ENCODE results near the gene NTSR1. TPM values are rescaled to one million over a fixed set of nuclear protein-coding genes. Genes with fewer than 3 reads are reported as not detected.

Gene NTSR1
- total RNA-seq, 1 experiment from 2014 or later = 15.9 TPM

- ChIA-PET CTCF (interaction anchor here (0.5 kb wide), 1 partner anchor 12 kb away, joined by 3 read pairs; no protein-coding TSS in a partner anchor), POLR2A (ENCODE audit: low non-redundant PET) (no interaction called here)
- Histone ChIP-seq H3K4me3 (ENCODE audit: low read depth, low read length, poor library complexity, severe bottlenecking) (no peak overlapping the region), H3K4me1 (ENCODE audit: insufficient read depth, low read length, poor library complexity, severe bottlenecking) (peaks cover 40% of the 10 kb centered on the region), H3K27me3 (replicated peaks; ENCODE audit: insufficient read depth, low read depth, low read length, poor library complexity) (no peaks in the 10 kb centered on the region), H3K27ac (ENCODE audit: low read depth, low read length, poor library complexity, severe bottlenecking) (peak overlapping the region; percentile 10), H3K9me3 (ENCODE audit: low read depth, low read length, poor library complexity, severe bottlenecking) (no peaks in the 10 kb centered on the region), H3K36me3 (ENCODE audit: insufficient read depth, low read length, poor library complexity, severe bottlenecking) (peaks cover 12% of the 10 kb centered on the region)
- intact Hi-C loops (cut with micrococcal nuclease; ENCODE audit: unreplicated experiment) = no loop called here
- no peak for TF ChIP-seq CTCF (conservative IDR thresholded peaks at IDR 0.05; ENCODE audit: low read depth, low read length)
- TF ChIP-seq EZH2 (IDR thresholded peaks at IDR 0.05; ENCODE audit: borderline replicate concordance, low read depth, low read length, poor library complexity, severe bottlenecking) = no peak
- BruUV-seq (replicated peaks) = no TSS peak
- DNase-seq (ENCODE audit: low spot score) = no peak
These were observed 54.8 kb downstream of the NTSR1 start for GRCh38 chr20:62763404-62763803.

- no TSS peak for BruUV-seq (replicated peaks)
- CTCF ChIA-PET = interaction anchor here (0.6 kb wide), 1 partner anchor 22 kb away, joined by 7 read pairs; no protein-coding TSS in a partner anchor
- Histone ChIP-seq H3K9me3 (ENCODE audit: low read depth, low read length, poor library complexity, severe bottlenecking) (no peaks in the 10 kb centered on the region), H3K4me3 (ENCODE audit: low read depth, low read length, poor library complexity, severe bottlenecking) (no peak overlapping the region), H3K27me3 (replicated peaks; ENCODE audit: insufficient read depth, low read depth, low read length, poor library complexity) (no peaks in the 10 kb centered on the region), H3K36me3 (ENCODE audit: insufficient read depth, low read length, poor library complexity, severe bottlenecking) (peaks cover 12% of the 10 kb centered on the region), H3K27ac (ENCODE audit: low read depth, low read length, poor library complexity, severe bottlenecking) (no peak overlapping the region), H3K4me1 (ENCODE audit: insufficient read depth, low read length, poor library complexity, severe bottlenecking) (peaks cover 50% of the 10 kb centered on the region)
- intact Hi-C loops (cut with micrococcal nuclease; ENCODE audit: unreplicated experiment) = no loop called here
- no peak for TF ChIP-seq EZH2 (IDR thresholded peaks at IDR 0.05; ENCODE audit: borderline replicate concordance, low read depth, low read length, poor library complexity, severe bottlenecking)
- TF ChIP-seq CTCF (conservative IDR thresholded peaks at IDR 0.05; ENCODE audit: low read depth, low read length) = no peak
- POLR2A ChIA-PET (ENCODE audit: low non-redundant PET) = no interaction called here
- no peak for DNase-seq (ENCODE audit: low spot score)
These were observed 55.7 kb downstream of the NTSR1 start for GRCh38 chr20:62764156-62764935.

GRCh38 chr20:62765021-62765420 lies 56.4 kb downstream of the NTSR1 start:
- Histone ChIP-seq H3K9me3 (ENCODE audit: low read depth, low read length, poor library complexity, severe bottlenecking) (no peaks in the 10 kb centered on the region), H3K27ac (ENCODE audit: low read depth, low read length, poor library complexity, severe bottlenecking) (no peak overlapping the region), H3K27me3 (replicated peaks; ENCODE audit: insufficient read depth, low read depth, low read length, poor library complexity) (no peaks in the 10 kb centered on the region), H3K4me3 (ENCODE audit: low read depth, low read length, poor library complexity, severe bottlenecking) (no peak overlapping the region), H3K36me3 (ENCODE audit: insufficient read depth, low read length, poor library complexity, severe bottlenecking) (peaks cover 12% of the 10 kb centered on the region), H3K4me1 (ENCODE audit: insufficient read depth, low read length, poor library complexity, severe bottlenecking) (peaks cover 53% of the 10 kb centered on the region)
- intact Hi-C loops (cut with micrococcal nuclease; ENCODE audit: unreplicated experiment) = no loop called here
- BruUV-seq (replicated peaks) = no TSS peak
- no peak for DNase-seq (ENCODE audit: low spot score)
- no peak for TF ChIP-seq CTCF (conservative IDR thresholded peaks at IDR 0.05; ENCODE audit: low read depth, low read length)
- TF ChIP-seq EZH2 (IDR thresholded peaks at IDR 0.05; ENCODE audit: borderline replicate concordance, low read depth, low read length, poor library complexity, severe bottlenecking) = no peak
- POLR2A ChIA-PET (ENCODE audit: low non-redundant PET) = interaction anchor here (0.6 kb wide), 1 partner anchor 19 kb away, joined by 3 read pairs; no protein-coding TSS in a partner anchor
- CTCF ChIA-PET = no interaction called here
